Natural killer cell (primary cell): ENCODE results near the gene PDLIM7. TPM values are rescaled to one million over a fixed set of nuclear protein-coding genes. Genes with fewer than 3 reads are reported as not detected.

Experiments
- ATAC-seq, 3 donors: fragments of 150-1000 bp in 2 of 3; fragments of 200-7000 bp in 1 of 3; cut with Tn5 transposase; 1 replicate in 1 of 3; 2 replicates in 2 of 3; pipeline ENCODE4 v1.10.0; 2021; ENCODE audit warnings: mild to moderate bottlenecking in 2 of 3, moderate library complexity in 2 of 3
- DNase-seq, 2 donors: peaks; one replicate each; pipeline versions ENCODE4 v3.0.0 to v3.0.0-alpha.2; 2013 to 2021; ENCODE audit warnings: mixed read lengths in 1 of 2
- H3K27ac ChIP-seq: one replicate; pipeline ENCODE4 v1.5.1; 2013; ENCODE audit warnings: mild to moderate bottlenecking, low read length
- H3K27me3 ChIP-seq: one replicate; pipeline ENCODE4 v1.6.1; 2013; ENCODE audit warnings: low read length; ENCODE audit not compliant: control insufficient read depth, insufficient read depth
- H3K36me3 ChIP-seq: one replicate; pipeline ENCODE4 v1.6.1; 2013; ENCODE audit warnings: low read length; ENCODE audit not compliant: control insufficient read depth, insufficient read depth
- H3K4me1 ChIP-seq: one replicate; pipeline ENCODE4 v1.6.1; 2013; ENCODE audit warnings: low read length; ENCODE audit not compliant: control insufficient read depth, insufficient read depth
- H3K4me3 ChIP-seq: one replicate; pipeline ENCODE4 v1.5.1; 2013; ENCODE audit warnings: low read length
- H3K9me3 ChIP-seq: one replicate; pipeline ENCODE4 v1.6.1; 2013; ENCODE audit warnings: low read length; ENCODE audit not compliant: control insufficient read depth, insufficient read depth
- H3K27ac Mint-ChIP-seq, 2 donors: one replicate each; pipeline ENCODE4 v1.8.0; 2022; ENCODE audit warnings: mild to moderate bottlenecking in 2 of 2, mixed read lengths in 2 of 2, moderate library complexity in 1 of 2
- H3K27me3 Mint-ChIP-seq, 2 donors: one replicate each; pipeline ENCODE4 v1.8.0; 2022; ENCODE audit warnings: low read depth in 2 of 2, mixed read lengths in 2 of 2
- H3K36me3 Mint-ChIP-seq: one replicate; pipeline ENCODE4 v1.8.0; 2022; ENCODE audit warnings: mixed read lengths
- H3K4me1 Mint-ChIP-seq, 2 donors: one replicate each; pipeline ENCODE4 v1.8.0; 2022; ENCODE audit warnings: mixed read lengths in 2 of 2
- H3K4me3 Mint-ChIP-seq: one replicate; pipeline ENCODE4 v1.8.0; 2022; ENCODE audit warnings: mild to moderate bottlenecking, moderate library complexity, mixed read lengths
- H3K9me3 Mint-ChIP-seq, 2 donors: one replicate each; pipeline ENCODE4 v1.8.0; 2022; ENCODE audit warnings: mixed read lengths in 2 of 2
- WGBS: methylation state at CpG from one replicate; pipeline ENCODE4 v1.1.7; 2013; ENCODE audit warnings: missing lambda C conversion rate; ENCODE audit not compliant: insufficient coverage; 5-methylcytosine and 5-hydroxymethylcytosine counted together
- intact Hi-C: fragments of 100-400 bp; cut with micrococcal nuclease; formaldehyde crosslinking; loops from one replicate; pipeline ENCODE4 v1.14.2; 2022
- total RNA-seq, 4 donors: library from RNA; stranded (reverse); fragments of 120-200 nt in 1 of 4; gene quantifications; one replicate each; pipeline versions ENCODE4 v1.2.3 to v1.2.4, GENCODE V29; 2013 to 2022
- TF ChIP-seq, protein P1 (sequence below): fragments of 200-600 bp; IDR thresholded peaks from one replicate; pipeline ENCODE4 v1.8.0; 2022; ENCODE audit warnings: antibody characterized with exemption

PDLIM7 gene
- total RNA-seq, 3 donors from 2014 or later (not counting 1 experiment from before 2014, with no cell fraction given) = 9.7 to 58.7 (median 14.7) TPM

DNA sequence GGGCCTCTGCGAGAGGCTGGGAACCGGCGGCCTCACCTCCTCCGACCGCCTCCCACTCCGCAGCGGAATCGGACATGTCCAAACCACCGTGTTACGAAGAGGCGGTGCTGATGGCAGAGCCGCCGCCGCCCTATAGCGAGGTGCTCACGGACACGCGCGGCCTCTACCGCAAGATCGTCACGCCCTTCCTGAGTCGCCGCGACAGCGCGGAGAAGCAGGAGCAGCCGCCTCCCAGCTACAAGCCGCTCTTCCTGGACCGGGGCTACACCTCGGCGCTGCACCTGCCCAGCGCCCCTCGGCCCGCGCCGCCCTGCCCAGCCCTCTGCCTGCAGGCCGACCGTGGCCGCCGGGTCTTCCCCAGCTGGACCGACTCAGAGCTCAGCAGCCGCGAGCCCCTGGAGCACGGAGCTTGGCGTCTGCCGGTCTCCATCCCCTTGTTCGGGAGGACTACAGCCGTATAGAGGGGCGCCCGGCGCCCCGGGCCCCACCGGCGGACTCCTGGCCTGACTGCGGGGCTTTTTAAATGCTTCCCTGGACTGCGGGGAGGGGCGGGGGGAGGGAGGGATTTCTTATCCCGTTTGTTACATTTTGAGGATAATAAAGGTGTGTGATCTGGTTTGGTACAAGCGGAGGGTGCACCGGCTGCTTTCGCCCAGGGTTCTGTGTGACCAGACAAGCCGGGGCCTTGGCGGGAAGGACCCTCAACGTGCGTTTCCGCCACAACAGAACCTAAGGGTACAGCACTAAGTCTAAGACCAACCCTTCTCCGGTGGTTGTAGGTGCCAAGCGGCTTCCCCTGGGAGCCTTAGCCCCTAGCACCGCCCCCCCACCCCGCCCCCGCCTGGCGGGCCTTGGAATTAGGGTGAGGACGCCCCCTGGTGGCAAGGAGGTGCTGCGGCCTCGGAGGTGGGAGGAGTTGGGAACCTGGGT, 41.5 kb downstream of the PDLIM7 start:
- Mint-ChIP-seq H3K27me3 (no peaks in the 10 kb centered on the region), H3K27ac (peak overlapping the region; percentile 85 to 90), H3K4me1 (peaks cover 15 to 26% of the 10 kb centered on the region in 2 donors), H3K9me3 (no peaks in the 10 kb centered on the region), H3K4me3 (peak overlapping the region; percentile 86), H3K36me3 (no peaks in the 10 kb centered on the region)
- DNase-seq (peak; percentile 89 to 96), ATAC-seq (peak; percentile 32 to 66 (median 39))
- TF ChIP-seq, protein P1, sequence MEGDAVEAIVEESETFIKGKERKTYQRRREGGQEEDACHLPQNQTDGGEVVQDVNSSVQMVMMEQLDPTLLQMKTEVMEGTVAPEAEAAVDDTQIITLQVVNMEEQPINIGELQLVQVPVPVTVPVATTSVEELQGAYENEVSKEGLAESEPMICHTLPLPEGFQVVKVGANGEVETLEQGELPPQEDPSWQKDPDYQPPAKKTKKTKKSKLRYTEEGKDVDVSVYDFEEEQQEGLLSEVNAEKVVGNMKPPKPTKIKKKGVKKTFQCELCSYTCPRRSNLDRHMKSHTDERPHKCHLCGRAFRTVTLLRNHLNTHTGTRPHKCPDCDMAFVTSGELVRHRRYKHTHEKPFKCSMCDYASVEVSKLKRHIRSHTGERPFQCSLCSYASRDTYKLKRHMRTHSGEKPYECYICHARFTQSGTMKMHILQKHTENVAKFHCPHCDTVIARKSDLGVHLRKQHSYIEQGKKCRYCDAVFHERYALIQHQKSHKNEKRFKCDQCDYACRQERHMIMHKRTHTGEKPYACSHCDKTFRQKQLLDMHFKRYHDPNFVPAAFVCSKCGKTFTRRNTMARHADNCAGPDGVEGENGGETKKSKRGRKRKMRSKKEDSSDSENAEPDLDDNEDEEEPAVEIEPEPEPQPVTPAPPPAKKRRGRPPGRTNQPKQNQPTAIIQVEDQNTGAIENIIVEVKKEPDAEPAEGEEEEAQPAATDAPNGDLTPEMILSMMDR = peak; percentile 99
- Histone ChIP-seq H3K27ac (peak overlapping the region; percentile 88), H3K36me3 (no peaks in the 10 kb centered on the region), H3K4me3 (peak overlapping the region; percentile 64), H3K9me3 (no peaks in the 10 kb centered on the region), H3K27me3 (no peaks in the 10 kb centered on the region), H3K4me1 (peaks cover 34% of the 10 kb centered on the region)
- intact Hi-C loops = loop anchor here (1.0 to 5.0 kb wide), 4 partner anchors 30 to 154 kb away; partner anchors contain the start of genes GRK6, PDLIM7, PRELID1 and RAB24
- WGBS = under 1% methylated on average over 76 of the region's 76 CpGs

DNA sequence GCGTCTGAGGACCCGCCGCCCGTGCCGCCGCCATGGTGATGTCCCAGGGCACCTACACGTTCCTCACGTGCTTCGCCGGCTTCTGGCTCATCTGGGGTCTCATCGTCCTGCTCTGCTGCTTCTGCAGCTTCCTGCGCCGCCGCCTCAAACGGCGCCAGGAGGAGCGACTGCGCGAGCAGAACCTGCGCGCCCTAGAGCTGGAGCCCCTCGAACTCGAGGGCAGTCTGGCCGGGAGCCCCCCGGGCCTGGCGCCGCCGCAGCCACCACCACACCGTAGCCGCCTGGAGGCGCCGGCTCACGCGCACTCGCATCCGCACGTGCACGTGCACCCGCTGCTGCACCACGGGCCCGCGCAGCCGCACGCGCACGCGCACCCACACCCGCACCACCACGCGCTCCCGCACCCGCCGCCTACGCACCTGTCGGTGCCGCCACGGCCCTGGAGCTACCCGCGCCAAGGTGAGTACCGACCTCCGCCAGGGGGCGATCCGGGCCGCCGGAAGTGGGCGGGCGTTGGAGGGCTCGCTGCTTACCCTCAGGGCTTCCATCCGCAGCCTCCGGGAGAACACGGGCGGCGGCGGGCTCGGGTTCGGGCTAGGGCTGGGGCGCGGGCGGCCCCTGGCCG, 42.3 kb downstream of the PDLIM7 start:
- TF ChIP-seq, protein P1 = peak; percentile 74
- no peaks in the 10 kb centered on the region for H3K27me3 Mint-ChIP-seq

DNA sequence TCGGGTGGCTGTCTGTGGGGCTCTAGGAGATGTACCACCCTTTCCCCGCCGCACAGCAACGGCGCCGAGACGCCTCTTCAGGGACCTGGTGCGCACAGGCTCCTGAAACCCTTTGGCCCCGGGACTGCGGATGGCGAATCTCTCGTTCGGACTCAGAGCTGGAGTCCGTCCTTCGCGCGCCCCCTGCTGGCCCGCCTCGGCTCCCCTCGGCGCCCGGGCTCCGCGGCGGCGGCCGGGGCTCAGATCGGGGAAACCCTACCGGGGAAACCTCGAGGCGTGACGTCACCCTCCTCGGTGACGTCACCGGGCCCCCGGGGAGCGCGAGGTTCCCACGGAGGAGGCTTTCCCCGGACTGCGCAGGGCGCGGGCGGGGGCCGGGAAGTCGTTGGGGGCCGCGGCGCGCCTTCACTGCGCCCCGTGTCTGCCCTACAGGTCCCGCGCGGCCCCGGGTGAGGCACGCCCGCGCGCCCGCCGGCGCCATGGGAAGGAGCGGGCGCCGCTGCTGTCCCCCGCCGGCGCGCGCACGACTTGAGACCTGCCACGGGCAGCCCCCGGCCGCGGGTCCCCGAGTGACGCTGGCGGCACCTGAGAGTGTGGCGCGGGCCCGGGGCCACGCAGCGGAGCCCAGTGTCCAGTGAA, 42.9 kb downstream of the PDLIM7 start:
- TF ChIP-seq, protein P1 = peak; percentile 77
- H3K4me1 ChIP-seq = peaks cover 36% of the 10 kb centered on the region
- H3K27ac Mint-ChIP-seq = peak overlapping the region; percentile 85 to 90
- no peaks in the 10 kb centered on the region for H3K36me3 ChIP-seq
- ATAC-seq (peak; percentile 57 to 80 (median 63)), DNase-seq (peak; percentile 97 to 99)
- no peaks in the 10 kb centered on the region for H3K36me3 Mint-ChIP-seq
- no peaks in the 10 kb centered on the region for H3K27me3 ChIP-seq
- no peaks in the 10 kb centered on the region for H3K9me3 Mint-ChIP-seq
- peak overlapping the region; percentile 91 for H3K27ac ChIP-seq
- WGBS = under 1% methylated on average over 84 of the region's 84 CpGs
- peak overlapping the region; percentile 86 for H3K4me3 Mint-ChIP-seq
- intact Hi-C loops = loop anchor here (1.0 to 5.0 kb wide), 5 partner anchors 8 to 152 kb away; partner anchors contain the start of genes GRK6, PRELID1, PRR7 and RAB24
- no peaks in the 10 kb centered on the region for H3K27me3 Mint-ChIP-seq
- peak overlapping the region; percentile 45 for H3K4me3 ChIP-seq
- peaks cover 15 to 31% of the 10 kb centered on the region in 2 donors for H3K4me1 Mint-ChIP-seq
- no peaks in the 10 kb centered on the region for H3K9me3 ChIP-seq

More for the DNA sequence above, 42.3 kb downstream of the PDLIM7 start:
- peak; percentile 89 to 95 for DNase-seq
- peaks cover 15 to 31% of the 10 kb centered on the region in 2 donors for H3K4me1 Mint-ChIP-seq
- no peaks in the 10 kb centered on the region for H3K36me3 ChIP-seq
- under 1% methylated on average over 80 of the region's 80 CpGs for WGBS
- ATAC-seq = peak; percentile 44 to 66 (median 52)
- H3K36me3 Mint-ChIP-seq = no peaks in the 10 kb centered on the region
- peak overlapping the region; percentile 91 for H3K27ac ChIP-seq
- H3K4me3 Mint-ChIP-seq = peak overlapping the region; percentile 86
- no peaks in the 10 kb centered on the region for H3K27me3 ChIP-seq
- peak overlapping the region; percentile 85 to 90 for H3K27ac Mint-ChIP-seq
- H3K9me3 Mint-ChIP-seq = no peaks in the 10 kb centered on the region
- peaks cover 34% of the 10 kb centered on the region for H3K4me1 ChIP-seq
- peak overlapping the region; percentile 64 for H3K4me3 ChIP-seq
- H3K9me3 ChIP-seq = no peaks in the 10 kb centered on the region
- intact Hi-C loops = loop anchor here (1.0 to 5.0 kb wide), 2 partner anchors 29 to 153 kb away; partner anchors contain the start of genes GRK6, PRELID1 and RAB24
